ENCODE measurements around the gene ECE2. TPM values are rescaled to one million over a fixed set of nuclear protein-coding genes. Genes with fewer than 3 reads are reported as not detected.

Gene ECE2
- total RNA-seq, 1 experiment from 2014 or later = not detected

DNA sequence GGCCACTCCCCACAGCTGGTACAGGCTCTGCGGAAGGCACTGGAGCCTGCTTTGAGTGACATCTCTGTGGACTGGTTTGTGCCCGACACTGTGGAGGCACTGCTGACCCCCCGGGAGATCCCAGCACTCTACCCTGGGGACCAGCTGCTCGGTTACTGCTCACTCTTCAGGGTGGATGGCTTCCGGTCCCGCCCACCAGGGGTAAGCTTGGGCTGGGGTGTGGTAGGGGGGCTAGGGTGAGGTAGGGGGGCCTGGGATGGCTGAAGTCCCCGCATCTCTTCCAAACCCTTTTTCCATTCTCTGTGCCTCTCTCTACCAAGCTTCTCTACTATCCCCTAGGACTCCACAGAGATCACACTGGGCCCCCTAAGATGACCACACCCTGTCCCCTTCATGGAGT lies 38.6 kb upstream of the ECE2 start:
- CTCF ChIA-PET = no interaction called here
- Histone ChIP-seq H2AFZ (ENCODE audit: low read length) (no peak overlapping the region), H3K4me3 (ENCODE audit: low read length) (no peak overlapping the region), H3K36me3 (ENCODE audit: low read depth, low read length) (0 out of 2 replicates have a peak, but pooled peaks cover 1% of the 10 kb centered on the region), H3F3A (ENCODE audit: low read length, unreplicated experiment) (no peaks in the 10 kb centered on the region), H3K27me3 (ENCODE audit: low read length) (no peaks in the 10 kb centered on the region), H3K9ac (ENCODE audit: low read length) (no peak overlapping the region), H3K4me1 (ENCODE audit: insufficient read depth, low read length) (peaks cover 9% of the 10 kb centered on the region), H3K79me2 (ENCODE audit: low read length) (no peaks in the 10 kb centered on the region), H3K9me2 (replicated peaks; ENCODE audit: low read length) (no peaks in the 10 kb centered on the region), H4K20me1 (ENCODE audit: low read length) (no peaks in the 10 kb centered on the region), H3K9me3 (ENCODE audit: low read length) (no peaks in the 10 kb centered on the region), H3K4me2 (ENCODE audit: low read length) (no peak overlapping the region), H3K27ac (ENCODE audit: low read length) (no peak overlapping the region)
- TF ChIP-seq EZH2 (IDR thresholded peaks at IDR 0.05; ENCODE audit: low read length, unreplicated experiment) (no peak), EZH2phosphoT487 (IDR thresholded peaks at IDR 0.05; ENCODE audit: borderline replicate concordance, low read length) (no peak)
- TF ChIP-seq, protein P1, sequence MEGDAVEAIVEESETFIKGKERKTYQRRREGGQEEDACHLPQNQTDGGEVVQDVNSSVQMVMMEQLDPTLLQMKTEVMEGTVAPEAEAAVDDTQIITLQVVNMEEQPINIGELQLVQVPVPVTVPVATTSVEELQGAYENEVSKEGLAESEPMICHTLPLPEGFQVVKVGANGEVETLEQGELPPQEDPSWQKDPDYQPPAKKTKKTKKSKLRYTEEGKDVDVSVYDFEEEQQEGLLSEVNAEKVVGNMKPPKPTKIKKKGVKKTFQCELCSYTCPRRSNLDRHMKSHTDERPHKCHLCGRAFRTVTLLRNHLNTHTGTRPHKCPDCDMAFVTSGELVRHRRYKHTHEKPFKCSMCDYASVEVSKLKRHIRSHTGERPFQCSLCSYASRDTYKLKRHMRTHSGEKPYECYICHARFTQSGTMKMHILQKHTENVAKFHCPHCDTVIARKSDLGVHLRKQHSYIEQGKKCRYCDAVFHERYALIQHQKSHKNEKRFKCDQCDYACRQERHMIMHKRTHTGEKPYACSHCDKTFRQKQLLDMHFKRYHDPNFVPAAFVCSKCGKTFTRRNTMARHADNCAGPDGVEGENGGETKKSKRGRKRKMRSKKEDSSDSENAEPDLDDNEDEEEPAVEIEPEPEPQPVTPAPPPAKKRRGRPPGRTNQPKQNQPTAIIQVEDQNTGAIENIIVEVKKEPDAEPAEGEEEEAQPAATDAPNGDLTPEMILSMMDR (conservative IDR thresholded peaks at IDR 0.05; ENCODE audit: low read depth, low read length) = no peak
- POLR2A ChIA-PET (ENCODE audit: unreplicated experiment) = no interaction called here
- BruUV-seq (replicated peaks) = no TSS peak
- ATAC-seq = no peak
- intact Hi-C loops (cut with micrococcal nuclease) = no loop called here
- DNase-seq = no peak

DNA sequence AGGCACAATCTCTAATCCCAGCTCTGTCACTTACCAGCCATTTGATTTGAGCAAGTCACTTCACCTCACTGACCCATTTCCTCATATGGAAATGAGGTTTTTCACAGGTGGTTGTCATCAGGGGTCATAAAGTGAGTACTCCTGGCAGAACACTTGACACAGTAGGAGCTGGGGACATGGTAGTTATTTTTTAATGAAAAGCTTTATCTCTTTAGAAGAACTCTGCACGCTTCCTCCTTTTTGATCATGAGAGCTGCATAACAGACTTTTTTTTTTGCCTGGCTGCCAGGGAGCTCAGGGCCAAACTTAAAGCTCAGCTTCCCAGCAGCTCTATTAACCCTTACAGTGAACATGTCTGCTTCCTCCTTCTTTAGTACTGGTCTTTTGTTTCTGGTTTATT lies 38.0 kb upstream of the ECE2 start:
- Histone ChIP-seq H3F3A (ENCODE audit: low read length, unreplicated experiment) (no peaks in the 10 kb centered on the region), H3K9me2 (replicated peaks; ENCODE audit: low read length) (no peaks in the 10 kb centered on the region), H3K4me3 (ENCODE audit: low read length) (no peak overlapping the region), H3K79me2 (ENCODE audit: low read length) (no peaks in the 10 kb centered on the region), H3K27ac (ENCODE audit: low read length) (no peak overlapping the region), H3K4me1 (ENCODE audit: insufficient read depth, low read length) (peaks cover 9% of the 10 kb centered on the region), H3K9me3 (ENCODE audit: low read length) (no peaks in the 10 kb centered on the region), H4K20me1 (ENCODE audit: low read length) (no peaks in the 10 kb centered on the region), H3K36me3 (ENCODE audit: low read depth, low read length) (peaks cover 6% of the 10 kb centered on the region; the same call in 1 of the 2 replicates), H2AFZ (ENCODE audit: low read length) (no peak overlapping the region), H3K27me3 (ENCODE audit: low read length) (no peaks in the 10 kb centered on the region), H3K9ac (ENCODE audit: low read length) (no peak overlapping the region), H3K4me2 (ENCODE audit: low read length) (no peak overlapping the region)
- POLR2A ChIA-PET (ENCODE audit: unreplicated experiment) = no interaction called here
- TF ChIP-seq EZH2 (IDR thresholded peaks at IDR 0.05; ENCODE audit: low read length, unreplicated experiment) (no peak), EZH2phosphoT487 (IDR thresholded peaks at IDR 0.05; ENCODE audit: borderline replicate concordance, low read length) (no peak)
- TF ChIP-seq, protein P1 (conservative IDR thresholded peaks at IDR 0.05; ENCODE audit: low read depth, low read length) = no peak
- CTCF ChIA-PET = no interaction called here
- DNase-seq = no peak
- no TSS peak for BruUV-seq (replicated peaks)
- ATAC-seq = no peak
- intact Hi-C loops (cut with micrococcal nuclease) = no loop called here

DNA sequence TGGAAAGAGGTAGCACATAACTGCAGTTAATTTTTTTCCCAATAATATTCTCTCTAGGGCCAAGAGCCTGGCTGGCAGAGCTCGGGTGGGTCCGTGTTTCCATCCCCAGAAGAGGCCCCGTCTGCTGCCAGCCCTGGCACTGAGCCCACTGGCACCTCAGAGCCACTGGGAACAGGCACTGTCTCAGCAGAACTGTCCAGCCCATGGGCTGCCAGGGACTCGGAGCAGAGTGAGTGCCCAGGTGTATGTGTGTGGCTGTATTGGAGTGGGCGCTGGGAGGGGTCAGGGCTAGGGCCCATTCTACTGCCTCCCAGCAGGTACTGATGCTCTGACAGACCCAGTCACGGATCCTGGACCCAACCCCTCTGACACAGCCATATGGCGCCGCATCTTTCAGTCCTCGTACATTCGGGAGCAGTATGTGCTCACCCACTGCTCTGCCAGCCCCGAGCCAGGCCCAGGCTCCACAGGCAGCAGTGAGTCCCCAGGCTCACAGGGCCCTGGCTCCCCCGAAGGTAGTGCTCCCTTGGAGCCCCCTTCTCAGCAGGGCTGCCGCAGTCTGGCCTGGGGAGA lies 37.5 kb upstream of the ECE2 start:
- Histone ChIP-seq H3K9me3 (ENCODE audit: low read length) (no peaks in the 10 kb centered on the region), H3F3A (ENCODE audit: low read length, unreplicated experiment) (no peaks in the 10 kb centered on the region), H3K27me3 (ENCODE audit: low read length) (no peaks in the 10 kb centered on the region), H2AFZ (ENCODE audit: low read length) (no peak overlapping the region), H4K20me1 (ENCODE audit: low read length) (no peaks in the 10 kb centered on the region), H3K9me2 (replicated peaks; ENCODE audit: low read length) (no peaks in the 10 kb centered on the region), H3K4me1 (ENCODE audit: insufficient read depth, low read length) (peaks cover 9% of the 10 kb centered on the region), H3K36me3 (ENCODE audit: low read depth, low read length) (peaks cover 12% of the 10 kb centered on the region), H3K9ac (ENCODE audit: low read length) (no peak overlapping the region), H3K79me2 (ENCODE audit: low read length) (no peaks in the 10 kb centered on the region), H3K27ac (ENCODE audit: low read length) (no peak overlapping the region), H3K4me2 (ENCODE audit: low read length) (no peak overlapping the region), H3K4me3 (ENCODE audit: low read length) (no peak overlapping the region)
- DNase-seq = no peak
- no peak for ATAC-seq
- ChIA-PET CTCF (no interaction called here), POLR2A (ENCODE audit: unreplicated experiment) (no interaction called here)
- BruUV-seq (replicated peaks) = no TSS peak
- intact Hi-C loops (cut with micrococcal nuclease) = no loop called here
- TF ChIP-seq EZH2 (IDR thresholded peaks at IDR 0.05; ENCODE audit: low read length, unreplicated experiment) = no peak
- no peak for TF ChIP-seq EZH2phosphoT487 (IDR thresholded peaks at IDR 0.05; ENCODE audit: borderline replicate concordance, low read length)
- TF ChIP-seq, protein P1 (conservative IDR thresholded peaks at IDR 0.05; ENCODE audit: low read depth, low read length) = no peak
